ENCODE results near the gene EMC8.
"Not testable (repeated sequence)": the region's sequence is repeated elsewhere in the genome, so short reads cannot be mapped to it uniquely, and the experiment has no call there.

The EMC8 gene

GRCh38 chr16:85799497-85800320 lies at the start of gene EMC8, which contains the start of gene COX4I1:
TSS of gene EMC8 (minus strand) at chr16:85799544. CDS start at chr16:85799295, 249 bp downstream.
TSS of gene COX4I1 (plus strand) at chr16:85799695. CDS start at chr16:85801206, 1,511 bp downstream.
- peak; percentile 95 for DNase-seq

- no peak for DNase-seq
Observed at GRCh38 chr16:85848986-85849385, 49.6 kb upstream of the EMC8 start.

- no peak for DNase-seq
Observed at GRCh38 chr16:85847681-85848601, 48.6 kb upstream of the EMC8 start.

GRCh38 chr16:85847036-85847435 lies 47.7 kb upstream of the EMC8 start:
- DNase-seq: no peak

GRCh38 chr16:85846461-85846860 lies 47.1 kb upstream of the EMC8 start:
- DNase-seq: no peak

GRCh38 chr16:85845266-85845665 lies 45.9 kb upstream of the EMC8 start:
- DNase-seq: no peak

- DNase-seq: no peak
Observed at GRCh38 chr16:85844786-85845185, 45.4 kb upstream of the EMC8 start.

- DNase-seq: no peak
Observed at GRCh38 chr16:85844169-85844481, 44.8 kb upstream of the EMC8 start.

GRCh38 chr16:85843471-85844168 lies 44.3 kb upstream of the EMC8 start:
- DNase-seq: no peak

- DNase-seq: no peak
Observed at GRCh38 chr16:85842848-85843247, 43.5 kb upstream of the EMC8 start.

- no peak for DNase-seq
Observed at GRCh38 chr16:85842435-85842834, 43.1 kb upstream of the EMC8 start.

GRCh38 chr16:85840801-85841200 lies 41.5 kb upstream of the EMC8 start:
- no peak for DNase-seq

- no peak for DNase-seq
Observed at GRCh38 chr16:85840395-85840794, 41.1 kb upstream of the EMC8 start.

- DNase-seq: no peak
Observed at GRCh38 chr16:85839681-85840240, 40.4 kb upstream of the EMC8 start.

- no peak for DNase-seq
Observed at GRCh38 chr16:85838876-85839585, 39.7 kb upstream of the EMC8 start.

- DNase-seq: no peak
Observed at GRCh38 chr16:85838381-85838780, 39.0 kb upstream of the EMC8 start.

- DNase-seq: not testable (repeated sequence)
Observed at GRCh38 chr16:85837654-85838053, 38.3 kb upstream of the EMC8 start.

GRCh38 chr16:85836706-85837582 lies 37.6 kb upstream of the EMC8 start:
- DNase-seq: no peak

GRCh38 chr16:85835956-85836705 lies 36.8 kb upstream of the EMC8 start:
- no peak for DNase-seq

- DNase-seq: no peak
Observed at GRCh38 chr16:85835227-85835751, 35.9 kb upstream of the EMC8 start.
